ENCODE results near the gene SP5.

- TF ChIP-seq CTCF (IDR thresholded peaks at IDR 0.05; ENCODE audit: low read depth, low read length, missing input control) (no peak), FOXA1 (IDR thresholded peaks at IDR 0.05) (no peak), RAD21 (IDR thresholded peaks at IDR 0.05) (no peak), JUND (IDR thresholded peaks at IDR 0.05) (no peak), REST (IDR thresholded peaks at IDR 0.05) (no peak), MAX (IDR thresholded peaks at IDR 0.05) (no peak), YY1 (IDR thresholded peaks at IDR 0.05) (no peak), TAF1 (conservative IDR thresholded peaks at IDR 0.05) (no peak), GABPA (IDR thresholded peaks at IDR 0.05 in 1 of 2, conservative IDR thresholded peaks at IDR 0.05 in 1 of 2) (no peak), SP1 (IDR thresholded peaks at IDR 0.05) (no peak), HNF4A (conservative IDR thresholded peaks at IDR 0.05) (no peak), RXRA (IDR thresholded peaks at IDR 0.05) (no peak)
- TF ChIP-seq, protein P1, sequence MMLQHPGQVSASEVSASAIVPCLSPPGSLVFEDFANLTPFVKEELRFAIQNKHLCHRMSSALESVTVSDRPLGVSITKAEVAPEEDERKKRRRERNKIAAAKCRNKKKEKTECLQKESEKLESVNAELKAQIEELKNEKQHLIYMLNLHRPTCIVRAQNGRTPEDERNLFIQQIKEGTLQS (IDR thresholded peaks at IDR 0.05): no peak
Observed at GRCh38 chr2:170671079-170671478, 44.1 kb upstream of the SP5 start.

Data from liver (tissue), 3 donors.